GM18519 (cell line): Measurements from ENCODE around the gene SHLD1.
A peak's percentile ranks its signal among the peaks of the same experiment; 100 is the strongest.
"Not testable (repeated sequence)": the region's sequence is repeated elsewhere in the genome, so short reads cannot be mapped to it uniquely, and the experiment has no call there.

Experiments
- ATAC-seq: cut with Tn5 transposase; IDR thresholded peaks from one replicate; pipeline ENCODE4 v1.9.1; 2021; ENCODE audit warnings: mild to moderate bottlenecking, moderate library complexity; ENCODE audit not compliant: unreplicated experiment, low FRiP score

Gene SHLD1

GRCh38 chr20:5749952-5750779 is at the start of gene SHLD1:
Gene SHLD1, plus strand, starts transcription at chr20:5750401. Its CDS starts 22,465 bp downstream, at chr20:5772866.
- peak; percentile 88 for ATAC-seq

GRCh38 chr20:5702339-5702738 is 47.9 kb upstream of the SHLD1 start:
- not testable (repeated sequence) for ATAC-seq

- no peak for ATAC-seq
These were observed 46.5 kb upstream of the SHLD1 start for GRCh38 chr20:5703681-5704101.

- ATAC-seq = no peak
These were observed 44.4 kb upstream of the SHLD1 start for GRCh38 chr20:5705827-5706226.

- ATAC-seq = no peak
These were observed 43.4 kb upstream of the SHLD1 start for GRCh38 chr20:5706797-5707196.

- no peak for ATAC-seq
These were observed 39.6 kb upstream of the SHLD1 start for GRCh38 chr20:5710551-5710950.

- ATAC-seq = no peak
These were observed 35.8 kb upstream of the SHLD1 start for GRCh38 chr20:5714261-5715041.

GRCh38 chr20:5715071-5715841 is 34.9 kb upstream of the SHLD1 start:
- no peak for ATAC-seq

- no peak for ATAC-seq
These were observed 33.2 kb upstream of the SHLD1 start for GRCh38 chr20:5716953-5717352.

- no peak for ATAC-seq
These were observed 31.2 kb upstream of the SHLD1 start for GRCh38 chr20:5718896-5719595.

- ATAC-seq = no peak
These were observed 30.3 kb upstream of the SHLD1 start for GRCh38 chr20:5719861-5720403.

- no peak for ATAC-seq
These were observed 29.5 kb upstream of the SHLD1 start for GRCh38 chr20:5720696-5721095.

GRCh38 chr20:5721356-5721755 is 28.8 kb upstream of the SHLD1 start:
- ATAC-seq = not testable (repeated sequence)

- no peak for ATAC-seq
These were observed 27.3 kb upstream of the SHLD1 start for GRCh38 chr20:5722927-5723326.

GRCh38 chr20:5725183-5725463 is 25.1 kb upstream of the SHLD1 start:
- not testable (repeated sequence) for ATAC-seq

GRCh38 chr20:5727018-5727515 is 23.1 kb upstream of the SHLD1 start:
- no peak for ATAC-seq

GRCh38 chr20:5729348-5729747 is 20.9 kb upstream of the SHLD1 start:
- ATAC-seq = no peak

- ATAC-seq = no peak
These were observed 20.1 kb upstream of the SHLD1 start for GRCh38 chr20:5730131-5730530.

GRCh38 chr20:5731753-5732366 is 18.3 kb upstream of the SHLD1 start:
- no peak for ATAC-seq

- ATAC-seq = no peak
These were observed 15.6 kb upstream of the SHLD1 start for GRCh38 chr20:5734602-5735001.
